ENCODE results near the gene ADPGK. TPM values are rescaled to one million over a fixed set of nuclear protein-coding genes. Genes with fewer than 3 reads are reported as not detected.

Gene ADPGK
- total RNA-seq, 1 donor from 2014 or later = 41.8 TPM

- H3K27me3 Mint-ChIP-seq (ENCODE audit: low read depth) = peaks cover 13% of the 10 kb centered on the region
- H3K4me1 Mint-ChIP-seq = peaks cover 28% of the 10 kb centered on the region
These were observed 4.0 kb upstream of the ADPGK start for GRCh38 chr15:72787526-72787925.

GRCh38 chr15:72786676-72787345, 3.3 kb upstream of the ADPGK start:
- no peak overlapping the region for H3K27ac Mint-ChIP-seq (ENCODE audit: unreplicated experiment)

More at GRCh38 chr15:72787526-72787925, 4.0 kb upstream of the ADPGK start:
- no peak for TF ChIP-seq CTCF (conservative IDR thresholded peaks at IDR 0.05)
- Mint-ChIP-seq H3K27ac (ENCODE audit: unreplicated experiment) (no peak overlapping the region), H3K36me3 (ENCODE audit: low read depth) (no peaks in the 10 kb centered on the region), H3K4me3 (peak overlapping the region; percentile 37), H3K9me3 (no peaks in the 10 kb centered on the region)
- DNase-seq (ENCODE audit: low read depth, low spot score) = no peak

GRCh38 chr15:72786242-72786641, 2.7 kb upstream of the ADPGK start:
- H3K27me3 Mint-ChIP-seq (ENCODE audit: low read depth) = peaks cover 13% of the 10 kb centered on the region
- H3K4me3 Mint-ChIP-seq = no peak overlapping the region
- H3K4me1 Mint-ChIP-seq = peaks cover 38% of the 10 kb centered on the region
- H3K36me3 Mint-ChIP-seq (ENCODE audit: low read depth) = no peaks in the 10 kb centered on the region
- no peak overlapping the region for H3K27ac Mint-ChIP-seq (ENCODE audit: unreplicated experiment)
- H3K9me3 Mint-ChIP-seq = no peaks in the 10 kb centered on the region
- no peak for DNase-seq (ENCODE audit: low read depth, low spot score)
- no peak for TF ChIP-seq CTCF (conservative IDR thresholded peaks at IDR 0.05)

More at GRCh38 chr15:72786676-72787345, 3.3 kb upstream of the ADPGK start:
- peaks cover 13% of the 10 kb centered on the region for H3K27me3 Mint-ChIP-seq (ENCODE audit: low read depth)
- H3K36me3 Mint-ChIP-seq (ENCODE audit: low read depth) = no peaks in the 10 kb centered on the region
- peak overlapping the region; percentile 37 for H3K4me3 Mint-ChIP-seq
- DNase-seq (ENCODE audit: low read depth, low spot score) = no peak
- no peaks in the 10 kb centered on the region for H3K9me3 Mint-ChIP-seq
- no peak for TF ChIP-seq CTCF (conservative IDR thresholded peaks at IDR 0.05)
- H3K4me1 Mint-ChIP-seq = peaks cover 32% of the 10 kb centered on the region

GRCh38 chr15:72785841-72786240, 2.3 kb upstream of the ADPGK start:
- Mint-ChIP-seq H3K27ac (ENCODE audit: unreplicated experiment) (peak overlapping the region; percentile 75), H3K27me3 (ENCODE audit: low read depth) (peaks cover 11% of the 10 kb centered on the region), H3K9me3 (no peaks in the 10 kb centered on the region), H3K36me3 (ENCODE audit: low read depth) (no peaks in the 10 kb centered on the region), H3K4me1 (peaks cover 42% of the 10 kb centered on the region), H3K4me3 (peak overlapping the region; percentile 55)
- no peak for TF ChIP-seq CTCF (conservative IDR thresholded peaks at IDR 0.05)
- DNase-seq (ENCODE audit: low read depth, low spot score) = no peak

GRCh38 chr15:72785432-72785831, 1.9 kb upstream of the ADPGK start:
- peak overlapping the region; percentile 55 for H3K4me3 Mint-ChIP-seq
- no peak for TF ChIP-seq CTCF (conservative IDR thresholded peaks at IDR 0.05)
- no peak for DNase-seq (ENCODE audit: low read depth, low spot score)
- no peaks in the 10 kb centered on the region for H3K9me3 Mint-ChIP-seq
- H3K4me1 Mint-ChIP-seq = peaks cover 42% of the 10 kb centered on the region
- peak overlapping the region; percentile 75 for H3K27ac Mint-ChIP-seq (ENCODE audit: unreplicated experiment)
- H3K36me3 Mint-ChIP-seq (ENCODE audit: low read depth) = no peaks in the 10 kb centered on the region
- H3K27me3 Mint-ChIP-seq (ENCODE audit: low read depth) = peaks cover 7% of the 10 kb centered on the region
